G401 (cell line): ENCODE results near the gene SUPT20HL2. TPM values are rescaled to one million over a fixed set of nuclear protein-coding genes. Genes with fewer than 3 reads are reported as not detected.

Source experiments
- DNase-seq: peaks from one replicate; pipeline ENCODE4 v3.0.0-alpha.2; 2015; ENCODE audit warnings: low spot score
- in situ Hi-C: cut with HindIII; loops from 2 replicates; pipeline ENCODE4 v1.10.0; 2016; ENCODE audit warnings: low sequenced_read_pairs, mixed read lengths
- total RNA-seq: library from RNA; depleted of rRNA; stranded (reverse); fragments of >200 nt; shearing (Covaris generic); gene quantifications from 2 replicates; pipeline ENCODE4 v1.2.3, GENCODE V29; 2014; rRNA removed

The SUPT20HL2 gene
- total RNA-seq, 1 experiment from 2014 or later: not detected

GRCh38 chrX:24266996-24267395, 46.9 kb downstream of the SUPT20HL2 start:
- no peak for DNase-seq
- in situ Hi-C loops: no loop called here

GRCh38 chrX:24264383-24264782, 49.5 kb downstream of the SUPT20HL2 start:
- no peak for DNase-seq
- in situ Hi-C loops: no loop called here

- DNase-seq: no peak
- in situ Hi-C loops: no loop called here
Observed at GRCh38 chrX:24262309-24262708, 51.6 kb downstream of the SUPT20HL2 start.

Other genes starting within 250 kb of the SUPT20HL2 start
- gene ZFX, start 164.3 kb downstream of the SUPT20HL2 start, total RNA-seq: 10.8 and 14.2 TPM in 2 replicates
- gene SUPT20HL1, start 46.6 kb upstream of the SUPT20HL2 start, total RNA-seq: not detected in 2 replicates
- gene PDK3, start 151.2 kb upstream of the SUPT20HL2 start, total RNA-seq: 21.7 and 27.8 TPM in 2 replicates